Astrocyte of the cerebellum (primary cell): Measurements from ENCODE around the gene PRSS53.
A peak's percentile ranks its signal among the peaks of the same experiment; 100 is the strongest.
"Not testable (repeated sequence)": the region's sequence is repeated elsewhere in the genome, so short reads cannot be mapped to it uniquely, and the experiment has no call there.

Experiments used
- DNase-seq: peaks from one replicate; pipeline ENCODE4 v3.0.0-alpha.2; 2011; ENCODE audit warnings: low read depth
- H3K4me3 ChIP-seq: 2 replicates; pipeline ENCODE4 v1.5.1; 2011; ENCODE audit warnings: mild to moderate bottlenecking, low read depth, low read length, moderate library complexity
- CTCF ChIP-seq: IDR thresholded peaks from 2 replicates; pipeline ENCODE4 v1.5.1; 2012; ENCODE audit warnings: low read length, low read depth, moderate library complexity, mild to moderate bottlenecking; ENCODE audit errors: missing control alignments
- in situ Hi-C: cut with HindIII; loops from 2 replicates; pipeline ENCODE4 v1.10.0; 2017; ENCODE audit warnings: low sequenced_read_pairs

Gene PRSS53

GRCh38 chr16:31106509-31107464 is 18.0 kb upstream of the PRSS53 start:
- no peak for DNase-seq
- in situ Hi-C loops: no loop called here
- H3K4me3 ChIP-seq: no peak overlapping the region
- TF ChIP-seq CTCF: no peak

- no peak for DNase-seq
- H3K4me3 ChIP-seq: no peak overlapping the region
- in situ Hi-C loops: no loop called here
- peak; percentile 80 for TF ChIP-seq CTCF
Measured at GRCh38 chr16:31105677-31106213, 17.0 kb upstream of the PRSS53 start.

GRCh38 chr16:31100876-31101641 is 12.3 kb upstream of the PRSS53 start:
- in situ Hi-C loops, H3K4me3 ChIP-seq, DNase-seq: not testable (repeated sequence)

- TF ChIP-seq CTCF: no peak
- DNase-seq: no peak
- H3K4me3 ChIP-seq: no peak overlapping the region
- in situ Hi-C loops: no loop called here
Measured at GRCh38 chr16:31099860-31100638, 11.3 kb upstream of the PRSS53 start.

GRCh38 chr16:31094424-31095120 is 5.8 kb upstream of the PRSS53 start, which contains the start of gene VKORC1:
TSS of gene VKORC1 (minus strand) at chr16:31094797. CDS start at chr16:31094729, 68 bp downstream.
- in situ Hi-C loops: no loop called here
- TF ChIP-seq CTCF: no peak
- peak; percentile 96 for DNase-seq
- H3K4me3 ChIP-seq: peak within 1 kb of the TSS; percentile 90

- no peak for TF ChIP-seq CTCF
- no peak for DNase-seq
Measured at GRCh38 chr16:31094088-31094423, 5.3 kb upstream of the PRSS53 start.

More at GRCh38 chr16:31094088-31094423, 5.3 kb upstream of the PRSS53 start:
- in situ Hi-C loops: no loop called here
- peak overlapping the region; percentile 90 for H3K4me3 ChIP-seq
